Measurements from ENCODE around the gene MARCHF10.
"Not testable (repeated sequence)": the region's sequence is repeated elsewhere in the genome, so short reads cannot be mapped to it uniquely, and the experiment has no call there.

The MARCHF10 gene

GRCh38 chr17:62786646-62787045 is 21.5 kb downstream of the MARCHF10 start:
- no peaks in the 10 kb centered on the region for H3K4me1 Mint-ChIP-seq (ENCODE audit: low read depth)
- no peaks in the 10 kb centered on the region for H3K36me3 Mint-ChIP-seq (ENCODE audit: low read depth)

GRCh38 chr17:62785983-62786382 is 22.1 kb downstream of the MARCHF10 start:
- H3K4me3 Mint-ChIP-seq; H3K9me3 Mint-ChIP-seq; H3K36me3 Mint-ChIP-seq (ENCODE audit: low read depth); H3K4me1 Mint-ChIP-seq (ENCODE audit: low read depth); H3K27ac Mint-ChIP-seq: not testable (repeated sequence)
- H3K27me3 Mint-ChIP-seq (ENCODE audit: low read depth), result peaks cover 17% of the 10 kb centered on the region

More at GRCh38 chr17:62786646-62787045, 21.5 kb downstream of the MARCHF10 start:
- Mint-ChIP-seq H3K4me3 (no peak overlapping the region), H3K27ac (no peak overlapping the region), H3K9me3 (peaks cover 3% of the 10 kb centered on the region), H3K27me3 (ENCODE audit: low read depth) (peaks cover 23% of the 10 kb centered on the region)

GRCh38 chr17:62782730-62783270 is 25.3 kb downstream of the MARCHF10 start:
- H3K27ac Mint-ChIP-seq, result no peak overlapping the region
- H3K4me3 Mint-ChIP-seq, result no peak overlapping the region

GRCh38 chr17:62781831-62782251 is 26.3 kb downstream of the MARCHF10 start:
- no peaks in the 10 kb centered on the region for H3K36me3 Mint-ChIP-seq (ENCODE audit: low read depth)
- H3K4me1 Mint-ChIP-seq (ENCODE audit: low read depth), result no peaks in the 10 kb centered on the region
- no peak overlapping the region for H3K4me3 Mint-ChIP-seq
- H3K27me3 Mint-ChIP-seq (ENCODE audit: low read depth), result peaks cover 17% of the 10 kb centered on the region
- no peak overlapping the region for H3K27ac Mint-ChIP-seq
- peaks cover 3% of the 10 kb centered on the region for H3K9me3 Mint-ChIP-seq

More at GRCh38 chr17:62782730-62783270, 25.3 kb downstream of the MARCHF10 start:
- peaks cover 3% of the 10 kb centered on the region for H3K9me3 Mint-ChIP-seq
- H3K4me1 Mint-ChIP-seq (ENCODE audit: low read depth), result no peaks in the 10 kb centered on the region
- peaks cover 17% of the 10 kb centered on the region for H3K27me3 Mint-ChIP-seq (ENCODE audit: low read depth)
- H3K36me3 Mint-ChIP-seq (ENCODE audit: low read depth), result no peaks in the 10 kb centered on the region

- no peak overlapping the region for H3K4me3 Mint-ChIP-seq
- no peaks in the 10 kb centered on the region for H3K4me1 Mint-ChIP-seq (ENCODE audit: low read depth)
- H3K9me3 Mint-ChIP-seq, result peaks cover 3% of the 10 kb centered on the region
- no peaks in the 10 kb centered on the region for H3K36me3 Mint-ChIP-seq (ENCODE audit: low read depth)
- H3K27ac Mint-ChIP-seq, result no peak overlapping the region
- peaks cover 17% of the 10 kb centered on the region for H3K27me3 Mint-ChIP-seq (ENCODE audit: low read depth)
Observed at GRCh38 chr17:62781356-62781755, 26.8 kb downstream of the MARCHF10 start.

GRCh38 chr17:62780951-62781350 is 27.2 kb downstream of the MARCHF10 start:
- H3K9me3 Mint-ChIP-seq, result peaks cover 3% of the 10 kb centered on the region
- H3K4me1 Mint-ChIP-seq (ENCODE audit: low read depth), result no peaks in the 10 kb centered on the region
- no peaks in the 10 kb centered on the region for H3K36me3 Mint-ChIP-seq (ENCODE audit: low read depth)
- H3K4me3 Mint-ChIP-seq, result no peak overlapping the region
- H3K27ac Mint-ChIP-seq, result no peak overlapping the region
- H3K27me3 Mint-ChIP-seq (ENCODE audit: low read depth), result peaks cover 17% of the 10 kb centered on the region

- Mint-ChIP-seq H3K27me3 (ENCODE audit: low read depth) (peaks cover 14% of the 10 kb centered on the region), H3K36me3 (ENCODE audit: low read depth) (no peaks in the 10 kb centered on the region), H3K27ac (no peak overlapping the region), H3K4me3 (no peak overlapping the region), H3K4me1 (ENCODE audit: low read depth) (no peaks in the 10 kb centered on the region), H3K9me3 (peaks cover 3% of the 10 kb centered on the region)
Observed at GRCh38 chr17:62780269-62780668, 27.8 kb downstream of the MARCHF10 start.

- no peak overlapping the region for H3K27ac Mint-ChIP-seq
- H3K9me3 Mint-ChIP-seq, result peaks cover 3% of the 10 kb centered on the region
- H3K36me3 Mint-ChIP-seq (ENCODE audit: low read depth), result no peaks in the 10 kb centered on the region
- H3K4me3 Mint-ChIP-seq, result no peak overlapping the region
- H3K27me3 Mint-ChIP-seq (ENCODE audit: low read depth), result peaks cover 8% of the 10 kb centered on the region
- no peaks in the 10 kb centered on the region for H3K4me1 Mint-ChIP-seq (ENCODE audit: low read depth)
Observed at GRCh38 chr17:62778990-62779681, 29.0 kb downstream of the MARCHF10 start.

- no peak overlapping the region for H3K27ac Mint-ChIP-seq
- peaks cover 3% of the 10 kb centered on the region for H3K9me3 Mint-ChIP-seq
- H3K36me3 Mint-ChIP-seq (ENCODE audit: low read depth), result no peaks in the 10 kb centered on the region
- no peaks in the 10 kb centered on the region for H3K27me3 Mint-ChIP-seq (ENCODE audit: low read depth)
- H3K4me1 Mint-ChIP-seq (ENCODE audit: low read depth), result no peaks in the 10 kb centered on the region
- H3K4me3 Mint-ChIP-seq, result no peak overlapping the region
Observed at GRCh38 chr17:62775876-62776275, 32.2 kb downstream of the MARCHF10 start.

GRCh38 chr17:62774338-62774737 is 33.8 kb downstream of the MARCHF10 start:
- peaks cover 3% of the 10 kb centered on the region for H3K9me3 Mint-ChIP-seq
- no peak overlapping the region for H3K27ac Mint-ChIP-seq
- H3K4me3 Mint-ChIP-seq, result no peak overlapping the region
- no peaks in the 10 kb centered on the region for H3K36me3 Mint-ChIP-seq (ENCODE audit: low read depth)
- no peaks in the 10 kb centered on the region for H3K27me3 Mint-ChIP-seq (ENCODE audit: low read depth)
- H3K4me1 Mint-ChIP-seq (ENCODE audit: low read depth), result no peaks in the 10 kb centered on the region

- H3K9me3 Mint-ChIP-seq, result peaks cover 3% of the 10 kb centered on the region
- no peaks in the 10 kb centered on the region for H3K36me3 Mint-ChIP-seq (ENCODE audit: low read depth)
- no peak overlapping the region for H3K27ac Mint-ChIP-seq
- no peaks in the 10 kb centered on the region for H3K27me3 Mint-ChIP-seq (ENCODE audit: low read depth)
- H3K4me3 Mint-ChIP-seq, result no peak overlapping the region
- H3K4me1 Mint-ChIP-seq (ENCODE audit: low read depth), result no peaks in the 10 kb centered on the region
Observed at GRCh38 chr17:62767997-62768396, 40.1 kb downstream of the MARCHF10 start.

GRCh38 chr17:62765351-62765750 is 42.8 kb downstream of the MARCHF10 start:
- Mint-ChIP-seq H3K9me3 (no peaks in the 10 kb centered on the region), H3K4me3 (no peak overlapping the region), H3K36me3 (ENCODE audit: low read depth) (no peaks in the 10 kb centered on the region), H3K4me1 (ENCODE audit: low read depth) (no peaks in the 10 kb centered on the region), H3K27ac (no peak overlapping the region), H3K27me3 (ENCODE audit: low read depth) (peaks cover 5% of the 10 kb centered on the region)

- Mint-ChIP-seq H3K4me1 (ENCODE audit: low read depth) (no peaks in the 10 kb centered on the region), H3K9me3 (no peaks in the 10 kb centered on the region), H3K27ac (no peak overlapping the region), H3K36me3 (ENCODE audit: low read depth) (no peaks in the 10 kb centered on the region), H3K27me3 (ENCODE audit: low read depth) (peaks cover 6% of the 10 kb centered on the region), H3K4me3 (no peak overlapping the region)
Observed at GRCh38 chr17:62763891-62764600, 44.1 kb downstream of the MARCHF10 start.

- Mint-ChIP-seq H3K4me3 (no peak overlapping the region), H3K4me1 (ENCODE audit: low read depth) (no peaks in the 10 kb centered on the region), H3K36me3 (ENCODE audit: low read depth) (no peaks in the 10 kb centered on the region), H3K27me3 (ENCODE audit: low read depth) (peaks cover 13% of the 10 kb centered on the region), H3K9me3 (no peaks in the 10 kb centered on the region), H3K27ac (no peak overlapping the region)
Observed at GRCh38 chr17:62761884-62762283, 46.2 kb downstream of the MARCHF10 start.

- no peaks in the 10 kb centered on the region for H3K9me3 Mint-ChIP-seq
- H3K4me1 Mint-ChIP-seq (ENCODE audit: low read depth), result no peaks in the 10 kb centered on the region
- H3K36me3 Mint-ChIP-seq (ENCODE audit: low read depth), result no peaks in the 10 kb centered on the region
- no peak overlapping the region for H3K4me3 Mint-ChIP-seq
- peaks cover 13% of the 10 kb centered on the region for H3K27me3 Mint-ChIP-seq (ENCODE audit: low read depth)
- no peak overlapping the region for H3K27ac Mint-ChIP-seq
Observed at GRCh38 chr17:62760945-62761267, 47.2 kb downstream of the MARCHF10 start.

All from T-helper 1 cell treated with Interleukin-12 subunit alpha and Interleukin-12 subunit beta and Interleukin-4 antibody, amounts not matched to agents 30 μg/mL and 1 μg/mL, for 36 hours (primary cell).